ENCODE results near the gene CRP. TPM values are rescaled to one million over a fixed set of nuclear protein-coding genes. Genes with fewer than 3 reads are reported as not detected.

The CRP gene
- total and polyA plus RNA-seq, 7 donors = 0.20 TPM; not detected in 6

GRCh38 chr1:159752135-159752580, 37.8 kb upstream of the CRP start:
- Histone ChIP-seq H3K9me3 (no peaks in the 10 kb centered on the region), H3K4me1 (no peaks in the 10 kb centered on the region), H3K36me3 (no peaks in the 10 kb centered on the region), H3K27ac (peak overlapping the region in 2 of 4 donors; percentile 8 to 60), H3K4me3 (no peak overlapping the region), H3K27me3 (no peaks in the 10 kb centered on the region)
- DNase-seq = peak; percentile 85
- TF ChIP-seq CTCF (IDR thresholded peaks at IDR 0.05) = no peak
- peak in 2 of 4 donors; percentile 37 to 50 for TF ChIP-seq EP300 (IDR thresholded peaks at IDR 0.05)
- peak; percentile 40 to 71 (median 53) for TF ChIP-seq POLR2AphosphoS5 (IDR thresholded peaks at IDR 0.05)
- no peak for TF ChIP-seq POLR2A (IDR thresholded peaks at IDR 0.05)
- 48 to 59% methylated on average over 4 of the region's 4 CpGs for WGBS, 2 donors
- intact Hi-C loops (cut with DNase I) = no loop called here

- H3K27me3 ChIP-seq = no peaks in the 10 kb centered on the region
- intact Hi-C loops (cut with DNase I) = no loop called here
- H3K9me3 ChIP-seq = no peaks in the 10 kb centered on the region
- no peak overlapping the region for H3K4me3 ChIP-seq
- DNase-seq = no peak
- TF ChIP-seq POLR2AphosphoS5 (IDR thresholded peaks at IDR 0.05) (no peak), POLR2A (IDR thresholded peaks at IDR 0.05) (no peak), EP300 (IDR thresholded peaks at IDR 0.05) (no peak), CTCF (IDR thresholded peaks at IDR 0.05) (no peak)
- H3K36me3 ChIP-seq = no peaks in the 10 kb centered on the region
- H3K4me1 ChIP-seq = no peaks in the 10 kb centered on the region
- H3K27ac ChIP-seq = no peak overlapping the region
Measured at GRCh38 chr1:159751031-159751430, 36.6 kb upstream of the CRP start.

- Histone ChIP-seq H3K27ac (no peak overlapping the region), H3K9me3 (no peaks in the 10 kb centered on the region), H3K4me3 (no peak overlapping the region), H3K4me1 (no peaks in the 10 kb centered on the region), H3K27me3 (no peaks in the 10 kb centered on the region), H3K36me3 (no peaks in the 10 kb centered on the region)
- intact Hi-C loops (cut with DNase I) = no loop called here
- no peak for DNase-seq
- TF ChIP-seq EP300 (IDR thresholded peaks at IDR 0.05) = no peak
- TF ChIP-seq POLR2AphosphoS5 (IDR thresholded peaks at IDR 0.05) = no peak
- TF ChIP-seq POLR2A (IDR thresholded peaks at IDR 0.05) = no peak
- TF ChIP-seq CTCF (IDR thresholded peaks at IDR 0.05) = no peak
Measured at GRCh38 chr1:159750621-159751020, 36.2 kb upstream of the CRP start.

- DNase-seq = no peak
- H3K36me3 ChIP-seq = no peaks in the 10 kb centered on the region
- intact Hi-C loops (cut with DNase I) = no loop called here
- H3K4me1 ChIP-seq = no peaks in the 10 kb centered on the region
- WGBS, 2 donors = 83 to 88% methylated on average over 2 of the region's 2 CpGs
- no peak overlapping the region for H3K27ac ChIP-seq
- no peaks in the 10 kb centered on the region for H3K27me3 ChIP-seq
- no peaks in the 10 kb centered on the region for H3K9me3 ChIP-seq
- TF ChIP-seq POLR2AphosphoS5 (IDR thresholded peaks at IDR 0.05) (no peak), POLR2A (IDR thresholded peaks at IDR 0.05) (no peak), CTCF (IDR thresholded peaks at IDR 0.05) (no peak), EP300 (IDR thresholded peaks at IDR 0.05) (no peak)
- H3K4me3 ChIP-seq = no peak overlapping the region
Measured at GRCh38 chr1:159749630-159750029, 35.2 kb upstream of the CRP start.

- TF ChIP-seq EP300 (IDR thresholded peaks at IDR 0.05) = no peak
- TF ChIP-seq POLR2AphosphoS5 (IDR thresholded peaks at IDR 0.05) = no peak
- TF ChIP-seq POLR2A (IDR thresholded peaks at IDR 0.05) = no peak
- TF ChIP-seq CTCF (IDR thresholded peaks at IDR 0.05) = no peak
- no peak overlapping the region for H3K27ac ChIP-seq
- H3K36me3 ChIP-seq = no peaks in the 10 kb centered on the region
- DNase-seq = no peak
- WGBS, 2 donors = 91 to 97% methylated on average over 1 of the region's 1 CpG
- no peaks in the 10 kb centered on the region for H3K27me3 ChIP-seq
- no peaks in the 10 kb centered on the region for H3K9me3 ChIP-seq
- H3K4me3 ChIP-seq = no peak overlapping the region
- intact Hi-C loops (cut with DNase I) = no loop called here
- no peaks in the 10 kb centered on the region for H3K4me1 ChIP-seq
Measured at GRCh38 chr1:159748370-159748769, 34.0 kb upstream of the CRP start.
